LNCAP (cell line): ENCODE results near the gene MTFP1.

Experiments used
- CTCF ChIP-seq: fragments of 450-650 bp; IDR thresholded peaks from 2 replicates; pipeline ENCODE4 v1.5.1; 2017; ENCODE audit warnings: mild to moderate bottlenecking

Gene MTFP1

GRCh38 chr22:30397656-30398635 lies 27.6 kb upstream of the MTFP1 start:
- no peak for TF ChIP-seq CTCF

- no peak for TF ChIP-seq CTCF
Measured at GRCh38 chr22:30398685-30399680, 26.6 kb upstream of the MTFP1 start.

GRCh38 chr22:30399718-30400117 lies 25.9 kb upstream of the MTFP1 start:
- TF ChIP-seq CTCF: no peak

GRCh38 chr22:30400159-30400558 lies 25.4 kb upstream of the MTFP1 start:
- TF ChIP-seq CTCF: no peak

- TF ChIP-seq CTCF: no peak
Measured at GRCh38 chr22:30402028-30402765, 23.4 kb upstream of the MTFP1 start.

- no peak for TF ChIP-seq CTCF
Measured at GRCh38 chr22:30404307-30404706, 21.3 kb upstream of the MTFP1 start.

- no peak for TF ChIP-seq CTCF
Measured at GRCh38 chr22:30405731-30406130, 19.8 kb upstream of the MTFP1 start.
